SH-SY5Y (cell line): ENCODE data around the gene ENDOV.

Experiments
- GATA2 ChIP-seq: IDR thresholded peaks from 2 replicates; pipeline ENCODE4 v1.6.1; 2011; ENCODE audit warnings: mild to moderate bottlenecking, low read depth, low read length
- GATA3 ChIP-seq: IDR thresholded peaks from 2 replicates; pipeline ENCODE4 v1.6.1; 2011; ENCODE audit warnings: low read depth, mild to moderate bottlenecking, low read length, moderate library complexity

ENDOV gene

GRCh38 chr17:80381416-80381923, 33.5 kb upstream of the ENDOV start:
- no peak for TF ChIP-seq GATA2
- TF ChIP-seq GATA3 = no peak

DNA sequence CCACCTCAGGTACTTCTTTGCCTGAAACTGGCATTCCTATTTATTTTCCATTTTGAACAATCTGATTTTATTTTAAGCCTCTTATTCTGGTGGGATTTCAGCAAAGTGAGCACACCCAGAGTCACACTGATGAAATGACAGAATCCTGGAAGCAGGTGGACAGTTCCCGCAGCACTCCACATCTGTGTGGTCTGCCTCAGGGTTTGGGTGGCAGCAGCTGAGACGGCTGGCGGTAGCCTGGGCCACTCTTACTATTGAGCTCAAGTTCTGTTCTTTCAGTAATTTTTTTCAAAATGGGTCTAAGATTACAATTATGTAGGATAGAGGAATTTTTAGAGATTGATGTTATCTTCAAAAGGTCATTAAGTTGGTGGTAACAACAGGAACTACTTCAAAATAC, 32.5 kb upstream of the ENDOV start:
- TF ChIP-seq GATA3 (no peak), GATA2 (no peak)

DNA sequence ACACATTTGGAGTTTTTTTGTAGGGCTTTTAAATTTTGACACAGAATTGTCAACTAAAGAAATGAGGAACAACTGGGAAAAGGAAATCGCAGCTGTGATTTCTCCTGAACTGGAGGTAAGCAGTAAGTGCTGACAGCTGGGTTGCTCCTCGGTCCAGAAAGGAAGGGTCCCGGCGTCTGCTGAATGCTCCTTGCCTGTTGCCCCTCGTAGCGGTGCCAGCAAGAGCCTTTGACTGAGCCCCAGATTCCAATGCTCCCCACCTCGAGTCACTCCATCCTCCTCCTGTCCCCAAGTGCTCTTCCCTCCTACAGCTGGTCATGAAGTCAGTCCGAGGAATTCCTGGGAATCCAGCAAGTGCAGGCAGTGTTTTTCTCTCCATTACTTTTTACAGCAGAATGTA, 32.0 kb upstream of the ENDOV start:
- no peak for TF ChIP-seq GATA3
- no peak for TF ChIP-seq GATA2

DNA sequence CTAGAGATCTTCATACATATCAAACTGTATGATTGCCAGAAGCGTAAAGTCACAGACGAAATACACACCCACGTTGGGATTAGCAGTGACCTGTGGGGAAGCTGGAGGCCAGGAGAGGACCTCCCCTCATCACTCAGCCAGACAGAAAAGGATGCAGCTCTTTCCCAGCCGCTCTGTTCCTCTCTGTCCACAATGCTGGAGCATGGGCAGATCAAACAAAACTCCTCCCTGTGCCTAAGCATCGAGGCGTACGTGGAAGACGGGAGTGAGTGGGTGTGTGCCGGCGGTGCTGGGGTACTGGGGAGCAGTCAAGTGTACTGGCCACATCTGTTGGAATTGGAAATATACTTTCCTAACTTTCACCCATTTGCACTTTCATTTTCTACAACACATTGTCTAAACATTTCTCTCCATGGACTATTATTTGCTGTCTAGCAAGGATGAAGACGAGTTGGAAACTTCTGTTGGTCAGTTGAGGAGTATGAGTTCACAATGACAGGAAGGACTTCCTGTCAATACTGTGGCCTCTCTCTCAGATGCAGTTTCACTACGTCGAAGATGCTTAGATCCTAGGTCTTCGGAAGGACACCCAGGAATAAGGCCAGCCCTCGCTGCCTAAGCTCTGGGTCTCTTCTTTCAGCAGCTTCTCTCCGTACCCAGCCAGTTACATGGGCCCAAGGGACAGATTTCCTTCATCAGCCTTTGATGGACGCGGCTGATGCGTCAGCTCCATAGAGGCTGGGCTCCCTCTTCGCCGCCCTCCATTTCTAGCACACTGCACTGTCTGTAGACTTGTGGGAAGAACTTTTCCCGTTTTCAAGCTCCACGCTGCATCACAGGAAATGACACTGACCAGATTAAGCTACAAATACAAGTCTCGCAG, 30.6 kb upstream of the ENDOV start:
- TF ChIP-seq GATA2 = no peak
- no peak for TF ChIP-seq GATA3

DNA sequence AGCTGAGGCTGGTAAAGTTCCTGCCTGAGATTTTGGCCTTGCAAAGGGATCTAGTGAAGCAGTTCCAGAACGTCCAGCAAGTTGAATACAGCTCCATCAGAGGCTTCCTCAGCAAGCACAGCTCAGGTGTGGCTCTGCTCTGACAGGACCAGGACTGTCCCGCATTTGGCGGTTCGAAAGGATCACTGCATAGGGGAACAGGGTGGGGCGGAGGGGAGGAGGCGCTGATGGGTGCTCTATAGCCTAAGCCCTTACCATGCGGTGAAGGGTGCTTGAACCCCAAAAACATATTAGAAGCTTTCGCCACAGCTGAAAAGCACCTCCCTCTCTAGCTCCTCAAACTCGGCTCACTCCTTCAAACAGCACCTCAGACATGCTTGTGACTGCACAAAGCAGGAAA, 29.9 kb upstream of the ENDOV start:
- TF ChIP-seq GATA3 (no peak), GATA2 (no peak)

DNA sequence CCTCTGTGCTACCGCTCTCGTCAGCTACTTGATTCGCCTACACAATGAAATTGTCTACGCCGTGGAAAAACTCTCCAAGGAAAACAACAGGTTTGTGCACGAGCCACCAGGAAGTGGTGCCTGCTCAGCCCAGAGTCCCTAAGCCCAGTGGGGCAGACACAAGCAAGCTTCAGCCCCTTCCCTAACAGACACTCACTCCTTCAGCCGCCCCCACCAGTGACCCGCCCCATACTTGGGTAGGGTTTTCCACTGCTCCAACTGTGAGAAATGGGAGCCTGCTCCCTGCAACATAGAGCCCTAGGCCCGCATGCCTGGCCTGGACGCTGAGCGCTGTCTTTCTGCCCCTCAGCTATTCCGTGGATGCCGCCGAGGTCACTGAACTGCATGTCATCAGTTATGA, 28.6 kb upstream of the ENDOV start:
- TF ChIP-seq GATA2 (no peak), GATA3 (no peak)

DNA sequence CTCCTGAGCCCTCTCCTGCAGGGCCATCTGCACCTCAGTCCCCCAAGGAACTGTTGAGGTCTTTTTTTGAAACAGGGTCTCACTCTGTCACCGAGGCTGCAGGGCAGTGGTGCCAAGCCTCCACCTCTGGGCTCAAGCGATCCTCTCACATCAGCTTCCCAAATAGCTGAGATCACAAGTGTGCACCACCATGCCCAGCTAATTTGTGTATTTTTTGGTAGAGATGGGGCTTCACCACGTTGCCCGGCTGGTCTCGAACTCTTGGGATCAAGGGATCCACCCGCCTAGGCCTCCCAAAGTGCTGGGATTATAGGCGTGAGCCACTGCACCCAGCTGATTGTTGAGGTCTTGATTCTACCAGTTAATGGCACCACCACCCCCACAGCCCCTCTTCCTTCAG, 27.9 kb upstream of the ENDOV start:
- TF ChIP-seq GATA2 = no peak
- TF ChIP-seq GATA3 = no peak

GRCh38 chr17:80388175-80388574, 26.8 kb upstream of the ENDOV start:
- TF ChIP-seq GATA2 (no peak), GATA3 (no peak)

DNA sequence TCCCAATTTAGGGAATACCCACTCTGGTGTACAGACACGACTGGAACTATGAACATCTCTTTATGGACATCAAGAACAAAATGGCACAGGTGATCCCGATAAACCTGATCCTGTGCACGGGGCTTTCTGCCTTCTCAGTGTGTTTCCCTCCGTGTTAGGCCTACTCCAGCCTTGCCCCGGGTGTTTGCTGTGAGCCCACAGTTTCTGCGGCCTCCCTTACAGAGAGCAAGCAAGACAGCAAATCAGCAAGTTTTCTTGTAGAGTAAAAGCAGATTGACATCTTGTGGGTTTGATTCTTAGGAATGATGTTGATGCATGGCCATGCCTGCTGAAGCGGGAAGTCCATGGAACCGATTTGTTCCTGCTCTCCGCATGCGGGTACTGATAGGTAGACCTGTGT, 26.4 kb upstream of the ENDOV start:
- TF ChIP-seq GATA3 = no peak
- no peak for TF ChIP-seq GATA2

GRCh38 chr17:80389011-80389995, 25.7 kb upstream of the ENDOV start:
- TF ChIP-seq GATA2 (no peak), GATA3 (no peak)

DNA sequence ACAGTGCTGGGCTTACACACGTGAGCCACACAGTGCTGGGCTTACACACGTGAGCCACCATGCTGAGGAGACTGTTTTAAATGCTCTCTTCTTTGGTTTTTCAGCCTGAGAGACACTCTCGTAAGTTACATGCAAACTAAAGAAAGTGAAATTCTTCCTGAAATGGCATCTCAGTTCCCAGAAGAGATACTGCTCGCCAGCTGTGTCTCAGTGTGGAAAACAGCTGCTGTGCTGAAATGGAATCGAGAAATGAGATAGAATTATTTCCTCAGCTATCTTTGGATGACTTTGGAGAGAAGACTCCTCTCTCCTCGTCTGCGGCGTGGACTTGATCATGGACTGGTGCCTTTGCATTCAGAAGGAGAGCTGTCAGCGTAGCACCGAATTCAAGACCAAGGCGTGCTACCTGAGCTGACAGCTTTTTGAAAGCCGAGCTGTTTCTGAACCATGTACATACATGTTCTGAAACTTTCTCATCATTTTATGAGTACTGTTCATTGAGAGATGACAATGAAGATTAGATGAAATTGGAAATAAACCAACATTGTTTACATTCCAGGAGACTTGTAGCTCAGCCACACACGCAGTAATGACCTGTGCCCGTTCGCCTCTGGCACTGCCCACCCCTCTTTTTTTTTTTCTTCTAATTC, 21.6 kb upstream of the ENDOV start:
- TF ChIP-seq GATA3 = no peak
- no peak for TF ChIP-seq GATA2

DNA sequence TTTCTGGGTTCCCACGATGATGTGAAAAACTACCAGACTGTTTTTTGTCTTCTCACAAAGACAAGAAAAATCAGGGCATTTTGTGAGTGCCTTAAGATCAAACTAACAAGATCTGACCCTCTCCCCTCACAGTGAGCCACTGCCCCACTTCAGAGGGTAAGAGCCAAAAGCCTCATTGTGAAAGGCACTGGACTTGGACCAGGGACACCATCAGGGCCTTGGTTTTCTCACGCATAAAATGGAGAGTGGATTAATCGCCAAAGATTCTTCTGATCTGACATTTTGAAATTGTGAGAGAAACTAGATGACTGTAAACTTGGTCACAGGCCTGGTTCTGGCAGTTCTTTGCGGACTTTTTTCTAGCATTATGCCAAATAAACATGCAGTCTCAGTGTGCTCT, 21.0 kb upstream of the ENDOV start:
- TF ChIP-seq GATA2 (no peak), GATA3 (no peak)

GRCh38 chr17:80394629-80395216, 20.2 kb upstream of the ENDOV start:
- TF ChIP-seq GATA2 (no peak), GATA3 (no peak)

DNA sequence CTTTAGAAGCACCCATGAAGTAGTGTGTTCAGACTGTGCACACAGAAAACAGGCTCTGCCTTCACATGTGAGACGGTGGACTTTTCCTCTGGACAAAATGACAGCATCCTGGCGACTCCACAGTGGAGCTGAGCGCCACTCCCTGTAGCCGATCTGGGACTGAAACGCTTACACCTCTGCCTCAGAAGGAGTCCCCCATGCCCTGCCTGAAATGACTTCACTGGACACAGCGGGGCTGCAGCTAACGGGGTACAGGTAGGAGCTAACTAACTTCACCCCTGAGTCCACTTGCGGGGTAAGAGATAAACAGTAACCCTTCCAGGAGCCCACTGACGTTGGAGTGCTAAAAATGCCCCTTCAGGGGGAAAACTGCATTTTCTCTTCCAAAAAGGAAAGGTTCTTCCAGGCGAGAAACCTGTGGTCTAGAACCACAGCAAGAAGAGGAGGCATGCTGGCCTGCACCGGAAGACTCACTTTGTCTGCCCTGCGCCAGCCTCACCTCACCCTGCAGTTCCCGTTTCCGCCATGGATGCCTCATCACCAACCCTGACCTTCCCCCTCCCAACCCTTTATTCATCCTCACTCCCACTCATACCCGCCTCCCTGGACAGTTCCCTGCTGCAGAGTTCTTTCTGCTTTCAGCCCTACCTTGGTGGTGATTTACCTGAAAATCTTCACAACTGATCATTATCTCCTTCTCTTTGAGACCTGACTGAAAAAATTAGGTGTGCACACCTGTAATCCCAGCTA, 19.4 kb upstream of the ENDOV start:
- TF ChIP-seq GATA3 (no peak), GATA2 (no peak)
